ENCODE measurements around the gene BET1L. TPM values are rescaled to one million over a fixed set of nuclear protein-coding genes. Genes with fewer than 3 reads are reported as not detected.

BET1L gene
- total and polyA plus RNA-seq, 2 experiments from 2014 or later, result 19.5 to 22.8 TPM

GRCh38 chr11:199004-199581 lies 8.1 kb downstream of the BET1L start (continued):
- no peak for TF ChIP-seq ZNF462 (CRISPR knock-in tag; IDR thresholded peaks at IDR 0.05)
- no peak for TF ChIP-seq ETS1 (IDR thresholded peaks at IDR 0.05)
- no peak for TF ChIP-seq CTCF (conservative IDR thresholded peaks at IDR 0.05; ENCODE audit: low read depth in 2 of 2)
- no peak for TF ChIP-seq EZH2phosphoT487 (IDR thresholded peaks at IDR 0.05; ENCODE audit: unreplicated experiment)
- no peak for TF ChIP-seq CREB1 (CRISPR knock-in tag; IDR thresholded peaks at IDR 0.05; ENCODE audit: low read depth)
- no peak for TF ChIP-seq JUNB (IDR thresholded peaks at IDR 0.05; ENCODE audit: unreplicated experiment)
- TF ChIP-seq ZNF114 (CRISPR knock-in tag; IDR thresholded peaks at IDR 0.05), result no peak
